B cell (primary cell): ENCODE results near the gene TRNT1. TPM values are rescaled to one million over a fixed set of nuclear protein-coding genes. Genes with fewer than 3 reads are reported as not detected.
A peak's percentile ranks its signal among the peaks of the same experiment; 100 is the strongest.

Experiments used
- ATAC-seq: fragments of 200-7000 bp; cut with Tn5 transposase; one replicate; pipeline ENCODE4 v1.10.0; 2021; ENCODE audit warnings: low read depth, mild to moderate bottlenecking, moderate number of reproducible peaks, moderate library complexity
- CTCF ChIA-PET: fragments of 350-600 bp; sonication (Branson Sonifier 250); formaldehyde crosslinking; loops from one replicate; lab custom pipeline; 2021; ENCODE audit warnings: antibody characterized with exemption, inconsistent platforms; lab: Charles Lee
- POLR2A ChIA-PET: fragments of 350-600 bp; sonication (Branson Sonifier 250); formaldehyde crosslinking; loops from one replicate; lab custom pipeline; 2021; ENCODE audit warnings: antibody characterized with exemption; lab: Charles Lee
- DNase-seq: peaks from one replicate; pipeline ENCODE4 v3.0.0; 2013
- H2AFZ ChIP-seq: 2 replicates; pipeline ENCODE4 v1.6.1; 2012; ENCODE audit warnings: mild to moderate bottlenecking, low read depth, low read length; ENCODE audit not compliant: insufficient read depth, poor library complexity, severe bottlenecking
- H3K27ac ChIP-seq, 2 donors: 1 replicate in 1 of 2; 2 replicates in 1 of 2; pipeline ENCODE4 v1.5.1; 2012 to 2013; ENCODE audit warnings: low read length in 2 of 2, mild to moderate bottlenecking in 2 of 2, moderate library complexity in 1 of 2
- H3K27me3 ChIP-seq, 4 experiments: fragments of 200-600 bp in 1 of 4; sonication (generic) in 1 of 4; replicated peaks in 1 of 4; 1 replicate in 2 of 4; 2 replicates in 2 of 4; pipeline versions ENCODE4 v1.6.1 to v1.7.0; 2013 to 2016; ENCODE audit warnings: low read length in 3 of 4, mild to moderate bottlenecking in 2 of 4, mixed read lengths in 1 of 4, moderate library complexity in 1 of 4; ENCODE audit not compliant: insufficient read depth in 4 of 4, control insufficient read depth in 3 of 4; ENCODE audit errors: control extremely low read depth in 1 of 4
- H3K36me3 ChIP-seq, 2 experiments: replicated peaks in 1 of 2; 1 replicate in 1 of 2; 2 replicates in 1 of 2; pipeline versions ENCODE4 v1.6.1 to v1.7.1; 2013; ENCODE audit warnings: low read length in 1 of 2; ENCODE audit not compliant: insufficient read depth in 2 of 2, control insufficient read depth in 1 of 2; ENCODE audit errors: control extremely low read depth in 1 of 2, extremely low read depth in 1 of 2
- H3K4me1 ChIP-seq, 2 donors: fragments of 200-600 bp in 1 of 2; sonication (generic) in 1 of 2; 1 replicate in 1 of 2; 2 replicates in 1 of 2; pipeline versions ENCODE4 v1.5.1 to v1.6.1; 2013 to 2017; ENCODE audit warnings: low read length in 2 of 2; ENCODE audit not compliant: control insufficient read depth in 2 of 2, insufficient read depth in 2 of 2
- H3K4me2 ChIP-seq: replicated peaks from 2 replicates; pipeline ENCODE3; 2012; ENCODE audit warnings: mild to moderate bottlenecking, low read depth, low read length; ENCODE audit not compliant: poor library complexity, severe bottlenecking
- H3K4me3 ChIP-seq, 5 experiments: fragments of 200-600 bp in 1 of 5; sonication (generic) in 1 of 5; 1 replicate in 3 of 5; 2 replicates in 2 of 5; pipeline versions ENCODE4 v1.5.1 to v1.7.0; 2011 to 2016; ENCODE audit warnings: low read length in 4 of 5, mild to moderate bottlenecking in 4 of 5, low read depth in 2 of 5, control low read depth in 1 of 5, moderate library complexity in 1 of 5; ENCODE audit not compliant: insufficient read depth in 1 of 5; ENCODE audit errors: control extremely low read depth in 1 of 5, extremely low read depth in 1 of 5
- H3K79me2 ChIP-seq: fragments of 200-600 bp; sonication (generic); one replicate; pipeline ENCODE4 v1.6.0; 2016; ENCODE audit warnings: low read length; ENCODE audit not compliant: control insufficient read depth, insufficient read depth
- H3K9ac ChIP-seq: fragments of 200-600 bp; sonication (generic); 2 replicates; pipeline ENCODE4 v1.6.1; 2017; ENCODE audit warnings: mild to moderate bottlenecking, low read length, moderate library complexity
- H3K9me3 ChIP-seq, 3 donors: one replicate each; pipeline versions ENCODE4 v1.6.1 to v1.7.1; 2013; ENCODE audit warnings: low read length in 2 of 3; ENCODE audit not compliant: control insufficient read depth in 2 of 3, insufficient read depth in 1 of 3; ENCODE audit errors: control extremely low read depth in 1 of 3
- H4K20me1 ChIP-seq: 2 replicates; pipeline ENCODE4 v1.6.0; 2012; ENCODE audit warnings: mild to moderate bottlenecking, low read length; ENCODE audit not compliant: insufficient read depth, control insufficient read depth, poor library complexity, severe bottlenecking
- H3K27ac Mint-ChIP-seq: one replicate; pipeline ENCODE4 v1.8.0; 2021; ENCODE audit warnings: mixed read lengths
- H3K27me3 Mint-ChIP-seq: one replicate; pipeline ENCODE4 v1.8.0; 2021; ENCODE audit warnings: mixed read lengths
- H3K4me1 Mint-ChIP-seq: one replicate; pipeline ENCODE4 v1.8.0; 2021; ENCODE audit warnings: mixed read lengths
- H3K4me3 Mint-ChIP-seq: one replicate; pipeline ENCODE4 v1.8.0; 2021; ENCODE audit warnings: mixed read lengths
- H3K9me3 Mint-ChIP-seq: one replicate; pipeline ENCODE4 v1.8.0; 2022; ENCODE audit warnings: mixed read lengths; ENCODE audit not compliant: insufficient read depth
- CTCF ChIP-seq: fragments of 200-600 bp; IDR thresholded peaks from one replicate; pipeline ENCODE4 v1.8.0; 2022; ENCODE audit warnings: antibody characterized with exemption, mild to moderate bottlenecking
- EZH2 ChIP-seq: IDR thresholded peaks from 2 replicates; pipeline ENCODE4 v1.6.1; 2012; ENCODE audit warnings: borderline replicate concordance, low read depth, mild to moderate bottlenecking, moderate library complexity, low read length; ENCODE audit not compliant: insufficient read depth, poor library complexity, severe bottlenecking
- WGBS: methylation state at CpG from one replicate; pipeline ENCODE4 v1.1.5; 2013; ENCODE audit warnings: missing lambda C conversion rate; ENCODE audit not compliant: insufficient coverage; 5-methylcytosine and 5-hydroxymethylcytosine counted together
- intact Hi-C: fragments of 100-400 bp; cut with micrococcal nuclease; formaldehyde crosslinking; loops from one replicate; pipeline ENCODE4 v1.10.0; 2022
- polyA plus RNA-seq: library from polyadenylated mRNA; depleted of rRNA; stranded (reverse); fragments of >200 nt; gene quantifications from 2 replicates; pipeline ENCODE4 v1.2.3, GENCODE V29; 2012
- total RNA-seq, 2 donors: library from RNA; stranded (reverse); fragments of 120-200 nt in 1 of 2; gene quantifications; 1 replicate in 1 of 2; 2 replicates in 1 of 2; pipeline versions ENCODE4 v1.2.3 to v1.2.4, GENCODE V29; 2013 to 2022

The TRNT1 gene
- total and polyA plus RNA-seq, 2 donors (not counting 1 experiment from before 2014, with no cell fraction given): 4.5 to 40.6 TPM

DNA sequence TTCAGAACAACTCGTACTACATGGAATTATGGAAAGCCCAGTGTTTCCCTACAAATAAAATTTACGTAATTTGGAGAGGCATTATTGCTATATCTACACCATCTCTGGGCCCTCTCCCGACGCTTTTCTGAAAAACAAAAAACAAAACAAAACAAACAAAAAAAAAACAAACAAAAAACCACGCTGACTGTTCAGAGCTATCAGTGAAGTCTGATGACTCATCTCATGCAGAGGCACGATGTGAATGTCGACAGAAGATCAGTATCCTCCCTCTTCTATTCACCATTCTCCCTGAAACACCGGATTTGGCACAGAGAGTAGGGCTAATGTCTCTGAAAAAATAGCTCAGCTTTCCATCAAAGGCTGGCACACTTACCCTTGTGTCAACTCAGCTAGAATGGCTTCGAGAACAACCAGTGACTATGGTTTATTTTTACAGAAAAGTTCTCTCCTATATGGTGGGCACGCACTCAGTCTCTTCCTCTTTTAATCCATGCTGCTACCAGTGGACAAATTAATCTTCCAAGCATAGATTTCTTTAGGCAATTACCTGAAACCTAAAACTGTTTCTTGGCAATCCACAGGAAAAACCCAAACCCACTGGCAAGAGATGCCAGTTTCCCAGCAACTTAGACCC lies 51.2 kb downstream of the TRNT1 start:
- H3K27me3 Mint-ChIP-seq: peaks cover under 1% of the 10 kb centered on the region
- no peaks in the 10 kb centered on the region for H3K27me3 ChIP-seq
- H3K36me3 ChIP-seq: peaks cover 2 to 19% of the 10 kb centered on the region in 2 experiments
- no peak overlapping the region for H3K27ac Mint-ChIP-seq
- CTCF ChIA-PET: interaction anchor here (1.2 kb wide), 1 partner anchor 23 kb away, joined by 3 read pairs; no protein-coding TSS in a partner anchor
- TF ChIP-seq CTCF (no peak), EZH2 (no peak)
- no peak for DNase-seq
- peak overlapping the region in 2 of 5 experiments; percentile 93 to 94 for H3K4me3 ChIP-seq
- peaks cover 32% of the 10 kb centered on the region for H4K20me1 ChIP-seq
- peaks cover 40% of the 10 kb centered on the region for H3K79me2 ChIP-seq
- no peaks in the 10 kb centered on the region for H3K9me3 ChIP-seq
- H3K9ac ChIP-seq: peak overlapping the region; percentile 95
- WGBS: 57% methylated on average over 8 of the region's 10 CpGs
- no peak overlapping the region for H2AFZ ChIP-seq
- H3K4me1 Mint-ChIP-seq: peaks cover 49% of the 10 kb centered on the region
- peaks cover 27 to 30% of the 10 kb centered on the region in 2 donors for H3K4me1 ChIP-seq
- no peak for ATAC-seq
- H3K4me3 Mint-ChIP-seq: peak overlapping the region; percentile 98
- intact Hi-C loops: loop anchor here (2.0 to 10.0 kb wide), 3 partner anchors 1315 to 1903 kb away; partner anchors contain the start of gene ITPR1
- POLR2A ChIA-PET: interaction anchor here (0.6 kb wide), 1 partner anchor 1671 kb away, joined by 4 read pairs; no protein-coding TSS in a partner anchor
- H3K9me3 Mint-ChIP-seq: no peaks in the 10 kb centered on the region
- H3K27ac ChIP-seq: peak overlapping the region in 1 of 2 donors; percentile 84
- peak overlapping the region; percentile 80 for H3K4me2 ChIP-seq
